ENCODE data around the gene TARBP2.
A peak's percentile ranks its signal among the peaks of the same experiment; 100 is the strongest.

Gene TARBP2

DNA sequence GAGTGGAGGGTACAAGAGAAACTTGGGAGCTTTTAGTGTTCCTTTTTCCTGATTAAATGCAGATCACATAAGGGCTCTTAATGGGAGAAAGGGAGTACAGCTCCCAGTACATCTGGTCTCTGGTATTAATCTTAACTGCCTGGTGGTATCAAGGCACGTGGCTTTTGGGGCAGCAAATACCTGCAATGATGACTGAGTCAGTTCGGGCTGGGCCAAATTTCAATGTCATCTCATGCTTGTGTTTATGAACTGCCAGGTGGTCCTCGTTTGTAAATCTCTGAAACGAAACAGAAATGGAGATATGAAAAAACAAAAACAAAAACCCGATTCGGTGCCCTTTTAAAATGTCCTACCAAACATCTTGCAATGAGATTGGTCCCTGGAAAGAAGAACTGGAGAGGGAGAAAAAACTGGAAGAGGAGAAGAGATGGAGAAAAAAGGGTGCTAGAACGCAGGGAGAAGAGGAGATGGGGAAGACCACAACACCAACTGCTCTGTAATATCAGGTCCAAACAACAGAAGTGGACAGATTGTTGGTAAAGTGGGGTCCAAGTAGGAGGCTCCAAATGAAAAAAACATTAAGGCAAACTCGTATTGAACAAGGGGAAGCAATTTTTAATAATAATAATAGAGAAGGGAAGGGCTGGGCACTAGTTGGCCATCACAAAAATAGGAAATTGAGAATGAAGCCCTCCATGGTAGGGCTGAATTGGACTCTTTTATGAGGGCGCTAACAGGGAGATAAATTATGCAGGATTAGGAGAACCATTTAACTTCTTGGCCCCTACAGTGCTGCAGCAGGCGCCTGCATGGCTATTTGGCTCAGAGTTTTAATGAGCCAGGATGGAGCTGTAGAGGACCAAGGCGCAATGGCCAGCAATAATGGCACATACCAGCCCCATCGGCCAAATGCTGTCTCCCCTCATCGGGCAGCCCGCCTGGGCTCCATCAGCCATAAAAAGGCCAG lies 51.6 kb downstream of the TARBP2 start:
- peak overlapping the region; percentile 62 for H3K27ac ChIP-seq (ENCODE audit: insufficient read depth, low read depth, low read length, poor library complexity, severe bottlenecking)
- 92 to 96% methylated on average over 13 of the region's 14 CpGs for WGBS, 2 experiments

More for the DNA sequence above, 51.6 kb downstream of the TARBP2 start:
- Histone ChIP-seq H3K9me3 (ENCODE audit: control insufficient read depth, low read length) (no peaks in the 10 kb centered on the region), H3K4me3 (ENCODE audit: insufficient read depth, low read depth, low read length) (no peak overlapping the region), H3K4me1 (ENCODE audit: control insufficient read depth, insufficient read depth, low read length) (peaks cover 11% of the 10 kb centered on the region), H3K36me3 (ENCODE audit: control insufficient read depth, insufficient read depth, low read length) (peaks cover 5% of the 10 kb centered on the region), H3K27me3 (ENCODE audit: control insufficient read depth, insufficient read depth, low read length, poor library complexity, severe bottlenecking) (no peaks in the 10 kb centered on the region)

Measured in ectodermal cell (in vitro differentiated cells).